Measurements from ENCODE around the gene TMPRSS3. TPM values are rescaled to one million over a fixed set of nuclear protein-coding genes. Genes with fewer than 3 reads are reported as not detected.

Gene TMPRSS3
- total RNA-seq, 1 experiment from 2014 or later, result 10.3 TPM

DNA sequence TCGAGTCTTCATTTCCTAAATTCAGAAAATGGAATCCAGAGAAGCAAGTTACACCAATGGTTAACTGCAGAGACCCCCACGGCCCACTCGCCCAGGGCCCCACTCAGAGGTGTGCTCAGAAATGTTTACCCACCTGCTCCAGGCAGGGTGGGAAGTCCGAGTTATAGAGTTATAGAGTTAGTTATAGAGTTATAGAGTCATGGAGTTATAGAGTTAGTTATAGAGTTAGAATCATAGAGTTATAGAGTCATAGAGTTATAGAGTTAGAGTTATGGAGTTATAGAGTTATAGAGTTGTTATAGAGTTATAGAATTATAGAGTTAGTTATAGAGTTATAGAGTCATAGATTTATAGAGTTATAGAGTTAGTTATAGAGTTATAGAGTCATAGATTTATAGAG lies 39.5 kb upstream of the TMPRSS3 start:
- H3K36me3 Mint-ChIP-seq (ENCODE audit: insufficient read depth, unreplicated experiment), result no peaks in the 10 kb centered on the region
- TF ChIP-seq, protein P1, sequence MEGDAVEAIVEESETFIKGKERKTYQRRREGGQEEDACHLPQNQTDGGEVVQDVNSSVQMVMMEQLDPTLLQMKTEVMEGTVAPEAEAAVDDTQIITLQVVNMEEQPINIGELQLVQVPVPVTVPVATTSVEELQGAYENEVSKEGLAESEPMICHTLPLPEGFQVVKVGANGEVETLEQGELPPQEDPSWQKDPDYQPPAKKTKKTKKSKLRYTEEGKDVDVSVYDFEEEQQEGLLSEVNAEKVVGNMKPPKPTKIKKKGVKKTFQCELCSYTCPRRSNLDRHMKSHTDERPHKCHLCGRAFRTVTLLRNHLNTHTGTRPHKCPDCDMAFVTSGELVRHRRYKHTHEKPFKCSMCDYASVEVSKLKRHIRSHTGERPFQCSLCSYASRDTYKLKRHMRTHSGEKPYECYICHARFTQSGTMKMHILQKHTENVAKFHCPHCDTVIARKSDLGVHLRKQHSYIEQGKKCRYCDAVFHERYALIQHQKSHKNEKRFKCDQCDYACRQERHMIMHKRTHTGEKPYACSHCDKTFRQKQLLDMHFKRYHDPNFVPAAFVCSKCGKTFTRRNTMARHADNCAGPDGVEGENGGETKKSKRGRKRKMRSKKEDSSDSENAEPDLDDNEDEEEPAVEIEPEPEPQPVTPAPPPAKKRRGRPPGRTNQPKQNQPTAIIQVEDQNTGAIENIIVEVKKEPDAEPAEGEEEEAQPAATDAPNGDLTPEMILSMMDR (IDR thresholded peaks at IDR 0.05; ENCODE audit: unreplicated experiment), result no peak

GRCh38 chr21:42434884-42435283 lies 39.0 kb upstream of the TMPRSS3 start:
- CTCF ChIA-PET, result no interaction called here
- TF ChIP-seq, protein P1 (IDR thresholded peaks at IDR 0.05; ENCODE audit: unreplicated experiment), result no peak
- no TSS peak for BruUV-seq (replicated peaks)
- no peaks in the 10 kb centered on the region for H3K36me3 Mint-ChIP-seq (ENCODE audit: insufficient read depth, unreplicated experiment)
- peaks cover 22% of the 10 kb centered on the region for H3K4me1 Mint-ChIP-seq (ENCODE audit: low read depth, unreplicated experiment)
- no peak overlapping the region for H3K27ac Mint-ChIP-seq (ENCODE audit: unreplicated experiment)
- H3K4me3 Mint-ChIP-seq (ENCODE audit: low read depth, unreplicated experiment), result no peak overlapping the region
- intact Hi-C loops (cut with micrococcal nuclease; ENCODE audit: unreplicated experiment), result loop anchor here (10.0 kb wide), 1 partner anchor 50 kb away; no protein-coding TSS in a partner anchor
- peaks cover 17% of the 10 kb centered on the region for H3K27me3 Mint-ChIP-seq (ENCODE audit: unreplicated experiment)
- H3K9me3 Mint-ChIP-seq (ENCODE audit: low read depth, unreplicated experiment), result no peaks in the 10 kb centered on the region
- DNase-seq, result no peak

More for the DNA sequence above, 39.5 kb upstream of the TMPRSS3 start:
- Mint-ChIP-seq H3K27me3 (ENCODE audit: unreplicated experiment) (peaks cover 17% of the 10 kb centered on the region), H3K27ac (ENCODE audit: unreplicated experiment) (no peak overlapping the region), H3K9me3 (ENCODE audit: low read depth, unreplicated experiment) (no peaks in the 10 kb centered on the region), H3K4me3 (ENCODE audit: low read depth, unreplicated experiment) (no peak overlapping the region), H3K4me1 (ENCODE audit: low read depth, unreplicated experiment) (peaks cover 22% of the 10 kb centered on the region)
- DNase-seq, result no peak
- intact Hi-C loops (cut with micrococcal nuclease; ENCODE audit: unreplicated experiment), result loop anchor here (10.0 kb wide), 1 partner anchor 51 kb away; no protein-coding TSS in a partner anchor
- BruUV-seq (replicated peaks), result no TSS peak
- CTCF ChIA-PET, result no interaction called here

DNA sequence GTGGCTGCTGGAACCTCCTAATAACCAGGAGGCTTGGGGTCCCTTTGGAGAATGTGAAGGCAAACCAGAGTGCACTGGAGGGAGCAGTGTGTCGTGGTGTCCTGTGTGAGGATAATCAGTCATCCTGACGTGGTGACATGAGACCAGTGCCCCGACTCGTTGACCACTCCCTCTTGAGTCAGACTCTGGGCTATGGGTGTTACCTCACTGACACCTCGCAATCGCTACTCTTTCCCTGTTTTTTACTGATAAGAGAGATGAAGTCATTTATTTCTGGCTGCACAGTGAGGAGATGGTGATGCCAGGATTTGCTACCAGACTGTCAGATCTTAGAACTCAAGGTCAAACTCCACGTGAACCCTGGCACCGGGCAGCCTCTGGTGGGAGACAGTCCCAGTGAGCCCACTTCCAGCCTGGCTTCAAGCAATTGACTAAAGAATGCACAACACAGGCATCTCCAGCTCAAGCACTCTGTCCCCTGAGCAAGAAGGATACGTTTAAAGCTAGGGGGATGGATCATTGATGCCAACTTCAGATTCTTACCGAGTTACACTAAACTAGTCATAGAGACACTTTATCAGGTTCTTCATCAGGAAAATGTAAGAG lies 38.2 kb upstream of the TMPRSS3 start:
- Mint-ChIP-seq H3K27ac (ENCODE audit: unreplicated experiment) (no peak overlapping the region), H3K9me3 (ENCODE audit: low read depth, unreplicated experiment) (no peaks in the 10 kb centered on the region), H3K4me3 (ENCODE audit: low read depth, unreplicated experiment) (no peak overlapping the region), H3K27me3 (ENCODE audit: unreplicated experiment) (peaks cover 15% of the 10 kb centered on the region), H3K4me1 (ENCODE audit: low read depth, unreplicated experiment) (peaks cover 22% of the 10 kb centered on the region), H3K36me3 (ENCODE audit: insufficient read depth, unreplicated experiment) (no peaks in the 10 kb centered on the region)
- CTCF ChIA-PET, result no interaction called here
- peak; percentile 54 for DNase-seq
- TF ChIP-seq, protein P1 (IDR thresholded peaks at IDR 0.05; ENCODE audit: unreplicated experiment), result no peak
- BruUV-seq (replicated peaks), result no TSS peak
- intact Hi-C loops (cut with micrococcal nuclease; ENCODE audit: unreplicated experiment), result loop anchor here (10.0 kb wide), 1 partner anchor 49 kb away; no protein-coding TSS in a partner anchor

DNA sequence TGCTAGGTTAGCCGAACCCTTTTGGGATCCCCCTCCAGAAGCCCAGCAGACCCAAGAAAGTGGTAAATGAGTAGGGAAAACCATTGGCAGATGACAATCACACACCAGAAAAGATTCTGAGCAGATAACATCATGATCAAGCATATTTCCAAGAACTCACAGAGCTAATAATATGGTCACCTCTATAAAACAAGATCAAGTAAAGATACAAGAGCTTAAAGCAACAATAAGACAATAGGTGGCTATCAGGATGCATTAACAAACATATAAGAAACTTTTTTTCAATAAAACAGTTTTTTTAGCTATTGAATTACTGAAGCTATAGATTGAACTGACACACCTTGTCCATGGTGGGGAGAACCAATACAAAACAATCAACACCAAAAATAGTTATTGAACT lies 36.8 kb upstream of the TMPRSS3 start:
- CTCF ChIA-PET, result no interaction called here

More for the DNA sequence above, 36.8 kb upstream of the TMPRSS3 start:
- intact Hi-C loops (cut with micrococcal nuclease; ENCODE audit: unreplicated experiment), result loop anchor here (10.0 kb wide), 1 partner anchor 48 kb away; no protein-coding TSS in a partner anchor
- peaks cover 2% of the 10 kb centered on the region for H3K27me3 Mint-ChIP-seq (ENCODE audit: unreplicated experiment)
- DNase-seq, result no peak
- no peak overlapping the region for H3K27ac Mint-ChIP-seq (ENCODE audit: unreplicated experiment)
- no peaks in the 10 kb centered on the region for H3K9me3 Mint-ChIP-seq (ENCODE audit: low read depth, unreplicated experiment)
- H3K4me3 Mint-ChIP-seq (ENCODE audit: low read depth, unreplicated experiment), result no peak overlapping the region
- H3K36me3 Mint-ChIP-seq (ENCODE audit: insufficient read depth, unreplicated experiment), result no peaks in the 10 kb centered on the region
- TF ChIP-seq, protein P1 (IDR thresholded peaks at IDR 0.05; ENCODE audit: unreplicated experiment), result no peak
- no TSS peak for BruUV-seq (replicated peaks)
- H3K4me1 Mint-ChIP-seq (ENCODE audit: low read depth, unreplicated experiment), result peaks cover 22% of the 10 kb centered on the region

All from Calu3 (cell line).